C4-2B (cell line): Measurements from ENCODE around the gene PDZD2.

Experiments
- H3K27ac ChIP-seq: fragments of 450-650 bp; 2 replicates; pipeline ENCODE4 v1.5.1; 2017
- ZFX ChIP-seq: fragments of 450-650 bp; IDR thresholded peaks from 2 replicates; pipeline ENCODE4 v1.6.1; 2017
- TF ChIP-seq, protein P1 (sequence below): fragments of 450-650 bp; conservative IDR thresholded peaks from 2 replicates; pipeline ENCODE4 v1.5.1; 2017; ENCODE audit warnings: mild to moderate bottlenecking

The PDZD2 gene

DNA sequence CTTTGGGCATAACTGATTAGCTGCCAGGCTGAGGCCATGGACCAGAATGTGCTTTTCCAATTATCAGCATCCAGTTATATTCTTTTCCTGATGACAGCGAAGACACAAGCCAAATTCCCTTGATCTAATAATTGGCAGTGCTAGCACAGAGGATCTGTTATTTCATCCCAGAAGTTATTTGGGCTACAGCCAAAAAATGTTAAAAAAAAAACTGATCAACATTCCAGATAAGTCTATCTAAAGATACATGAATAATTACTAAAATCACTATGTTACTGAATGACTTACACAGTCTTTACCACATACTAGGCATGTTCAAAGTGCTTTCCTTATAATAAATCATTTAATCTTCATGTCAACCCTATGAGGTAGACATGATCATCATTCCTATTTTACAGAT, 13.5 kb upstream of the PDZD2 start:
- TF ChIP-seq ZFX = no peak
- TF ChIP-seq, protein P1, sequence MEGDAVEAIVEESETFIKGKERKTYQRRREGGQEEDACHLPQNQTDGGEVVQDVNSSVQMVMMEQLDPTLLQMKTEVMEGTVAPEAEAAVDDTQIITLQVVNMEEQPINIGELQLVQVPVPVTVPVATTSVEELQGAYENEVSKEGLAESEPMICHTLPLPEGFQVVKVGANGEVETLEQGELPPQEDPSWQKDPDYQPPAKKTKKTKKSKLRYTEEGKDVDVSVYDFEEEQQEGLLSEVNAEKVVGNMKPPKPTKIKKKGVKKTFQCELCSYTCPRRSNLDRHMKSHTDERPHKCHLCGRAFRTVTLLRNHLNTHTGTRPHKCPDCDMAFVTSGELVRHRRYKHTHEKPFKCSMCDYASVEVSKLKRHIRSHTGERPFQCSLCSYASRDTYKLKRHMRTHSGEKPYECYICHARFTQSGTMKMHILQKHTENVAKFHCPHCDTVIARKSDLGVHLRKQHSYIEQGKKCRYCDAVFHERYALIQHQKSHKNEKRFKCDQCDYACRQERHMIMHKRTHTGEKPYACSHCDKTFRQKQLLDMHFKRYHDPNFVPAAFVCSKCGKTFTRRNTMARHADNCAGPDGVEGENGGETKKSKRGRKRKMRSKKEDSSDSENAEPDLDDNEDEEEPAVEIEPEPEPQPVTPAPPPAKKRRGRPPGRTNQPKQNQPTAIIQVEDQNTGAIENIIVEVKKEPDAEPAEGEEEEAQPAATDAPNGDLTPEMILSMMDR = no peak
- no peak overlapping the region for H3K27ac ChIP-seq

DNA sequence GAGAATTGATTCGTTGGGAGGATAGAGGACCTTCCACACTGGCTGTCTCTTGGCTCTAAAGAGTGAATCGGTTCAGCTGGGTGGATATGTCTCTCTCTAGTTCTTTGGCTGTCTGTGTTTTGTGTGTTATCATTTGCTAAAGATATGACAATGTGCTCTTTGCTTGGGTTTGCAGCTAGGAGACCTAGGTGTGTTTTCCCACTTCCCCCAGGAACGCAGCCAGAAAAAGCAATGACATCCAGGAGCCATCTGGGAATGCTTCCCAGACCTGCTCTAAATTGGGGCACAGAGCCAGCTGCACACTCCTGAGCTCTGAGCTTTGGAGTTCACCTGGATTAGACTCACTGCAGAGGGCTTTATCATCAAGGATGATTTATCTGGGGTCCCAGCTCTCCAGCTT, 12.8 kb upstream of the PDZD2 start:
- H3K27ac ChIP-seq = no peak overlapping the region; the same call in 1 of the 2 replicates
- no peak for TF ChIP-seq ZFX
- TF ChIP-seq, protein P1 = no peak

DNA sequence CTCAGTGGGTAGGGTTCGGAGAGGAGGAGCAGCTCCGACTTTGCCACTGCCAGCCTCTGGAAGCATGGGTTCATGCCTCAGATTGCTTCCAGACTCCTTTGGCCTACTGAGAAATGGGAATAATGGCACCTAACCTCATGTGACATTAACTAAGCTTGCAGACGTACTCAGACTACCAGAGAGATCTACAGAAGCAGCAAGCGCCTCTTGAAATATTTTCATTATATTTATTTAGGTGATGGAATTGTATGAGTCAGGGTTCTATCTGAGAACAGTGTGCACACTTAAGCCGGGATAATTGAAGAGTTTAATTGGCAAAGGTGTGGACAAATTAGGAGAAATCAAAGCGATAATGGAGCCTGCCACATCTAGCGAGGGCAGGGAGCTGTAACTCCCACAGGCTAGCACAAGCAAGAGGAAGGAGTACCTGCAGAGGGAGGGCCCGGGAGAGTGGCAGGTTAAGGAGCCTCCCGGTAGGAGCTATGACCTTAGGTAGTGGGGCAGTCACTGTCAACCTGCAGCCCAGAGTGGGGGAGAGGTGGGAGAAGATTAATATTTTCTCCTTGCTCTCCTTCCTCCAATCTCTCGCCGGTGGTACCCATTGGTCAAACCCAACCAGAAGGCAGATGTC, 12.2 kb upstream of the PDZD2 start:
- TF ChIP-seq ZFX = no peak
- TF ChIP-seq, protein P1 = no peak
- H3K27ac ChIP-seq = no peak overlapping the region

DNA sequence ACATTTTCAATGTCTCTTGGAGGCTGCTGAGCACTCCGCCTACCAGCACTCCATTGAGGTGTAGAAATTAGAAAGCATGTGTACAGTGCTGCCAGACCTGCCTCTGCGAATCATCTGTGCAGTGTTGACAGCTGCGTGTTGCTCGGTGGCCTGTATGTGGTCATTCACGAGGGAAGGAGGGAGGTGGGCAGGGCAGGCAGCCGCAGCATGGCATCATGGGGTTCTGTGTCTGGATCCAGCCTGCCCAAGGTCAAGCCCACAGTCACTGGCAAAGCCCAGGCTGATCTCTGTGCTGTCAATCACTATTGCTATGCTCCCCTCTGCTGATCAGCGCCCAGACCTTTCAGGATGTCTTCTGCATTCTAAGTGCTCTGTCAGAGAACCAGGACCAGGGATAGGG, 8.0 kb upstream of the PDZD2 start:
- TF ChIP-seq, protein P1 = no peak
- no peak for TF ChIP-seq ZFX

DNA sequence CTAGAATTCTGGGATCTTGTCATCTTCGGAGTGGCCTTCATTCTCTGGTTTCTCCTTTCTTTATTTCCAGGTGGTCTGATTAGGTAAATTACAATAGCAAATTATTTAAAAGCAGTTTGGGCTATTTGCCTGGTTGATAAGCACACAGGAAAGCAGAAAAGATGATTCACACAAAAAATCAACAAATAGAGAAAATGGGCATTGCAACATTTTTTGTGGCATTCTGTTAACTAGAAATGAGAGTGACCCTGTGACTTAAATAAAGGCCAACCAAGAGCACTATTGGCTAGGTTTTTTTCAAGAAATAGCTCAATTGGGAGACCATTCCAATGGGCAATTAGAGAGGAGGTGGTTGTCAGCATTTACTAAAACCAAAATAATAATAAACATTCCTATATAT, 6.5 kb upstream of the PDZD2 start:
- TF ChIP-seq, protein P1 = no peak
- no peak for TF ChIP-seq ZFX

More for the DNA sequence above, 8.0 kb upstream of the PDZD2 start:
- no peak overlapping the region for H3K27ac ChIP-seq

DNA sequence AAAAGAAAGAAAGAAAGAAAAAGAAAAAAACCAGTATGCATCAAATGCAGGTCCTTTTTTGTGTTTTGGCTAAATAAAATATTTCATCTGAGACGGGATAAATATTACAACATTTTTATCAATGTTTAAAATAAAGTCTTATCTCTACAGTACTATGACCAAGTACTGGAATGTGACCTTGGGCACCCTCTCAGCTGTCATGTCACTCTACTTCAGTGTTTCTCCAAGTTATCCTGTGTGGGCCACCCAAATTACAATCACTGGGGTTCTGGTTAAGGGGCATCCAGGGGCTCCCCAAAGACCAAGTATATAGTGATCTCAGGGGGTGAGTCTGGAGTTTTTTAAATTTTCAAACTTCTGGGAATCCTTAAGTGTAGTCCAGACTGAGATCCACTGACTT, 3.5 kb upstream of the PDZD2 start:
- H3K27ac ChIP-seq = no peak overlapping the region
- TF ChIP-seq, protein P1 = no peak
- no peak for TF ChIP-seq ZFX

More for the DNA sequence above, 6.5 kb upstream of the PDZD2 start:
- H3K27ac ChIP-seq = no peak overlapping the region

DNA sequence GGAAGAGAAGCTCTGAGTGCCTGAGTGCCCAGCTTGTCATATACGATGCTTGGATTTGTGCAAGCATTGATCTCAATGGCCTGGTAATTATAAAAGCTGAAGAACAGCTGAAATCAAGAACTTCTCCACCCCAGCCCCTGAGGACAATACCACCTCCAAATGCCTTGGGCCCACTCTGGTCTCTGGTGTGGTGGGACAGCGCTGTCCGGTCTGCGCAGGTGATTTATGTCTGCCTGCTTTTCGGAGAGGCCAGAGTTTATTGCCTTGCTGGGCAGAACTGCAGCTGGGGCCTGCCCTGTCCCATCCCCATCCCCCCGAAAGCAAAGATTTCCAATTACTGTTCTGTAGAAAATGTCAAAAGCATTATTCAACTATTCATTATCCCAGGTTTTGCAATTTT, 1.1 kb upstream of the PDZD2 start:
- H3K27ac ChIP-seq = no peak overlapping the region

More for the DNA sequence above, 1.1 kb upstream of the PDZD2 start:
- TF ChIP-seq ZFX = no peak
- TF ChIP-seq, protein P1 = no peak
